HuH-7.5 (cell line): ENCODE measurements around the gene FIBCD1.
"Not testable (repeated sequence)": the region's sequence is repeated elsewhere in the genome, so short reads cannot be mapped to it uniquely, and the experiment has no call there.

ENCODE experiments used
- DNase-seq: peaks from one replicate; pipeline ENCODE4 v3.0.0; 2011; ENCODE audit warnings: low spot score

Gene FIBCD1

DNA sequence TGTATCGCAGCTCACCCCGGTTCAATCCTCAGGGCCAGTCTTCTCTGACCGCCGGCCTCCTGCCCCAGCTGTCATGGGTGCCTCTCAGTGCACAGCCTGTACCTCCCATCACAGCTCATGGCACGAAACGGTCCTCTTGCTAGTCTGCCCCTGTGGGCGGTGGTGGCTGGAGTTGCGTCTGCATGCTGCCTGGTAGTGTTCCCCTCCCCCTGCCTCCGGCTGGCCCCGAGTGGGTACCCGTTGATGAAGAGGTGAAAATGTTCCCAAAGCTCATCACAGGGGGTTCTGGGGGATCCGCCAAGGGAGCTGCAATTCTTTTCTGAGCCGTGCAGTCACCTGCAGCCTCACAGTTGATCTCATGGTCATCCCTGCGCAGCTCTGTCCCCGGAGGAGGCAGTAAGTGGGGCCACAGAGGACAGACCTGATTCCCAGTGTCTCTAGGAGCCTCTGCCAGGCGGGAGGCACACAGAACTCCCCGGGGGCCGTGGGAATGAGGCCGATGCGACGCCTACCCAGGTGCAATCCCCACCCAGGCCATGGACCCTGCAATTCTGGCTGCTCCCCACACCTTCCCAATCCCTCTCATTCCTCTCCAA, 34.7 kb upstream of the FIBCD1 start:
- DNase-seq = no peak

- DNase-seq = no peak
Measured at GRCh38 chr9:130972957-130973685, 34.1 kb upstream of the FIBCD1 start.

- DNase-seq = no peak
Measured at GRCh38 chr9:130972277-130972956, 33.4 kb upstream of the FIBCD1 start.

DNA sequence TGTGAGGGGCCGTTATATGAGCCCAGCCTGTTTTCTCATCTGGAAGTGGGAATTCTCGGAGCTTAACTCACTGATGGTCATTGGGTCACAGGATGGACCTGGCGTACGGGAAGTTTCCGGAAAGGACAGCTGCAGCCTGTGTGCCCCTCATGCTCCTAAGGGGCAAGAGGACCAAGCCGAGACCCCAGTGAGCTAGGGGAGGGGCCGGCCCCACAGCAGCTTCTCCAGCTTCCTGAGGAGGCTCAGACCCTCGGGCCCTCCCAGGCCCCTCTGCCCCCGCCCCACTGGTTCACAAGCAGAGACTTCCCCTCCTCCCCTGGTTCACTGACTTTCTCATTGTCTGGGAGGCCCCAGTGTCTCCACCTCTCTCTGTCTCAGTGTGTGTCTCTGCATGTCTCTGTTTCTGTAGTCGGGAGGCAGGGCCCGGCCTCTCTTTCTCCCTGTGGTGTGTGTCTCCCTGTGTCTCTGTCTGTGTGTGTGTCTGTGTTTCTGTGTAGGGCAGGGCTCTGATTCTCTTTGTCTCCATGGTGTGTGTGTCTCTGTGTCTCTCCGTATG, 32.3 kb upstream of the FIBCD1 start:
- no peak for DNase-seq

- DNase-seq = no peak
Measured at GRCh38 chr9:130970855-130971254, 31.8 kb upstream of the FIBCD1 start.

GRCh38 chr9:130970052-130970451, 31.0 kb upstream of the FIBCD1 start:
- DNase-seq = no peak

DNA sequence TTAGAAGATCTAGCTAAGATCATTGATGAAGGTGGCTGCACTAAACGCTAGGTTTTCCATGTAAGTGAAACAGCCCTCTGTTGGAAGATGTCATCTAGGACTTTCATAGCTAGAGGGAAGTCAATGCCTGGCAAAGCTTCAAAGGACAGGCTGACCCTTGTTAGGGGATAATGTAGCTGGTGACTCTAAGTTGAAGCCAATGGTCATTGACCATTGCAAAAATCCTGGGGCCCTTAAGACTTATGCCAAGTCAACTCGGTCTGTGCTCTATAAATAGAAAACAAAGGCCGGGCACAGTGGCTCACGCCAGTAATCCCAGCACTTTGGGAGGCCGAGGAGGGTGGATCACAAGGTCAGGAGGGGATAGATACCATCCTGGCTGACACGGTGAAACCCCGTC, 26.6 kb upstream of the FIBCD1 start:
- no peak for DNase-seq

- DNase-seq = no peak
Measured at GRCh38 chr9:130963916-130964315, 24.9 kb upstream of the FIBCD1 start.

- no peak for DNase-seq
Measured at GRCh38 chr9:130963337-130963908, 24.4 kb upstream of the FIBCD1 start.

- DNase-seq = no peak
Measured at GRCh38 chr9:130962418-130963316, 23.6 kb upstream of the FIBCD1 start.

DNA sequence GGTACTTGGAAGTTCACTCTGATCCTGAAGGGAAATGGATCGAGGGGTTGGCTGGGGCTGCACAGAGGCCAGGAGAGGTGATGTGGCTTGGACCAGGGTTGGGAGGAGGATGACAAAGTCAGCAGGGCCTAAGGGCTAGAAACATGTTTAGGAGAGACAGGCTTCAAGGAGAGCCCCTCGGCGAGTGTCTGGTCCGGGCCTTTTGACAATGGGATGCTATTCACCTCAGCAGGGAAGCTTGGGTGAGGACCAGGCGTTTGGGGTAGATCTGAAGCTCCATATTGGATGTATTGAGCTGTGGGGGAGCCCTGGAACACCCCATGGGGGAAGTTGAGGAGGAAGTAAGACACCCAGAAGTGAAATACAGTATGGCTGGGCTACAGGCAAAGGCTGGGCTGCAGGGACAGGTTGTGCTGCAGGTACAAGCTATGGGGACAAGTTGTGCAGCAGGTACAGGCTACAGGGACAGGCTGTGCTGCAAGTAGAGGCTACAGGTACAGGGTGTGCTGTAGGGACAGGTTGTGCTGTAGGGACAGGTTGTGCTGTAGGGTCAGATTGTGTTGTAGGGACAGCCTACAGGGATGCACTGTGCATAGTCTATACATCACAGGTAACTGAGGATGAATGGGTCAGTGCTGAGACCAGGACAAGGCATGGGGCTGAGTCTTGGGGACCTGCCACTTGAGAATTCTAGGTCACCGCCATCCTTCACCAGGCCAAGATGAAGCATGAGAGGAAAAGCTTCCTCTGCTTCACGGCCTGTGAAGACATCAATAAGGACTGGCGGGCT, 22.7 kb upstream of the FIBCD1 start:
- DNase-seq = no peak

- no peak for DNase-seq
Measured at GRCh38 chr9:130960522-130961378, 21.7 kb upstream of the FIBCD1 start.

DNA sequence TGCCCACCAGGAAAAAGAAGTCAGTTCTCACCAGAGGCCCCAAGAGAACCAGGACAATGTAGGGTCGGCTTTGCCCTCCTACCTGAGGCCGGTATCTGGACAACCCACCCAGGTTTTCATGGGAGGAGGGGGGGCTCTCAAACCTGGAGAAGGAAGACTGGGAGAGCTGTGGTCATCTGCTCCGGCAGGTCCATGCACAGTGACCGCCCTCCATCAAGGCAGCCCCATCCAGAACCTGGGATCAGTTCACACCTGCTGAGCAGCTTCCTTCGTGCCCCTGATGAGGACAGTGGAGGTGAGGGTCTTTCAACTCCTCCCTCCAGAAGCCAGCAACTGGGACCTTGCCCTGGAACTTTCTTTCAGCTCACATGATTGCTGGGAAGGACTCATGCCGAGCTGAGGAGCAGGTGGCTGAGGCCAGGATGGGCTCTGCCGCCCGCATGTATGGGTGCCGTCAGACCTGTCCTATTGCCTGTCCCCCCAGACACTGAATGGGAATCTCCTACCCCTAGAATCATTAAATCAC, 20.8 kb upstream of the FIBCD1 start:
- DNase-seq = no peak

DNA sequence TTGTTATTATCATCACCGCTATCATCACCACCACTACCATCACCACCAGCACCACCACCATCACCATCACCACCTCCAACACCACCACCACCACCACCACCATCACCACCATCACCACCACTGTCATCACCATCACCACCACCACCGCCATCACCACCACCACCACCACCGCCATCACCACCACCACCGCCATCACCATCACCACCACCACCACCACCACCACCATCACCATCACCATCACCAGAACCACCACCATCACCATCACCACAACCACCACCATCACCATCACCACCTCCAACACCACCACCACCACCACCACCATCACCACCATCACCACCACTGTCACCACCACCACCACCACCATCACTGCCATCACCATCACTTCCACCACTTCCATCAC, 19.5 kb upstream of the FIBCD1 start:
- DNase-seq = not testable (repeated sequence)

- DNase-seq = no peak
Measured at GRCh38 chr9:130957451-130958203, 18.6 kb upstream of the FIBCD1 start.

DNA sequence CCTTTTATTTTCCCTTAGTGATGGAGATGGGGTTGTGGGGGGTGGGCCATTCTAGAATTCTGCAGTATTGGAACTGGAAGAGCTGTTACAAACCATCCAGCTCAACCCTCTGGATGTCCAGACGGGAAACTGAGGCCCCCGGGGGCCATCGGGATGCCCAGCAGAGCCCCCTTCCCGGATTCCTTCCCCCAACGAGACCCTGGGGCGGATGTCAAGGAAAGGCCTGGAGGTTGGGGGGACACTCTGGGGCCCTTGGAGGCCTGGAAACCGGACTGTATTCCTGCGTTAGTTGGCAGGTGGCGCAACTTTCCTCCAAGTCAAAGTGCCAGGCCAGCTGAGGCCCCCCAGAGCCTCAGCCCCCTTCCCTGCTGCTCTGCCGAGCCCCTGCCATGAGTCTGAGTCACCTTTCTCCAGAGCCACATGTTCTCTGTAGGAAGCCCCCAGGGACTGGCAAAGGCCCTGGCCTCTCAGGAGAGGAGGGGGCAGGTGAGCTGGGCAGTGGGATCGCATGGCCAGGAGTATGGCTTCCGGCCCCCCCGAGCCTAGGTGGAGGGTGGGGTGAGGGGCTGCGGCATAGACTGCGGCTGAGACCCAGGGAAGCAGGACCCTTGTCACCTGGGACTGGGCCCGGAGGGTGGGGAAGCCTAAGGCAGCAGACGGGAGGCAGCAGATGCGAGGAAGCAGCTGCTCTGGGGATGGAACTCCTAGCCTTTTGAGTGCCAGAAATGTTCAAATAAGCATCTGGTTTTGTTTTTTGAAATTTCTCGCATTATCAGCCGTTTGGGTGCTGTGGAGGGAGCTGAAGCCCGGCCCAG, 17.8 kb upstream of the FIBCD1 start:
- DNase-seq = no peak

GRCh38 chr9:130955947-130956621, 17.0 kb upstream of the FIBCD1 start:
- no peak for DNase-seq
